ENCODE measurements around the gene MYL10.

GRCh38 chr7:101632641-101633040 is 3.5 kb upstream of the MYL10 start:
- TF ChIP-seq CTCF (IDR thresholded peaks at IDR 0.05; ENCODE audit: low read depth, low read length) (no peak), POLR2A (IDR thresholded peaks at IDR 0.05; ENCODE audit: extremely low read depth, insufficient read length) (no peak)

Measured in NB4 (cell line).